GM19043 (cell line): ENCODE measurements around the gene NDEL1.

Experiments
- ATAC-seq: cut with Tn5 transposase; IDR thresholded peaks from one replicate; pipeline ENCODE4 v1.9.1; 2021; ENCODE audit warnings: low read depth; ENCODE audit not compliant: unreplicated experiment

Gene NDEL1

GRCh38 chr17:8451933-8452614 is 16.4 kb downstream of the NDEL1 start:
- ATAC-seq = no peak

- ATAC-seq = no peak
Measured at GRCh38 chr17:8453326-8453725, 17.6 kb downstream of the NDEL1 start.

- no peak for ATAC-seq
Measured at GRCh38 chr17:8455665-8456209, 20.1 kb downstream of the NDEL1 start.

GRCh38 chr17:8458128-8458527 is 22.4 kb downstream of the NDEL1 start:
- no peak for ATAC-seq

GRCh38 chr17:8459107-8459506 is 23.4 kb downstream of the NDEL1 start:
- no peak for ATAC-seq

- no peak for ATAC-seq
Measured at GRCh38 chr17:8459831-8460230, 24.1 kb downstream of the NDEL1 start.

GRCh38 chr17:8462564-8462963 is 26.9 kb downstream of the NDEL1 start:
- ATAC-seq = no peak

- no peak for ATAC-seq
Measured at GRCh38 chr17:8463099-8463498, 27.4 kb downstream of the NDEL1 start.

GRCh38 chr17:8464941-8465340 is 29.3 kb downstream of the NDEL1 start:
- no peak for ATAC-seq

GRCh38 chr17:8465356-8465755 is 29.7 kb downstream of the NDEL1 start:
- ATAC-seq = no peak

- ATAC-seq = no peak
Measured at GRCh38 chr17:8465759-8466158, 30.1 kb downstream of the NDEL1 start.

GRCh38 chr17:8466456-8466855 is 30.8 kb downstream of the NDEL1 start:
- ATAC-seq = no peak

- no peak for ATAC-seq
Measured at GRCh38 chr17:8466873-8467272, 31.2 kb downstream of the NDEL1 start.

GRCh38 chr17:8467527-8467926 is 31.8 kb downstream of the NDEL1 start:
- ATAC-seq = no peak

GRCh38 chr17:8468127-8468526 is 32.4 kb downstream of the NDEL1 start:
- no peak for ATAC-seq

- ATAC-seq = no peak
Measured at GRCh38 chr17:8468980-8469379, 33.3 kb downstream of the NDEL1 start.

- no peak for ATAC-seq
Measured at GRCh38 chr17:8469964-8470363, 34.3 kb downstream of the NDEL1 start.

- ATAC-seq = no peak
Measured at GRCh38 chr17:8470447-8471047, 34.9 kb downstream of the NDEL1 start.

GRCh38 chr17:8472663-8473062 is 37.0 kb downstream of the NDEL1 start:
- no peak for ATAC-seq

GRCh38 chr17:8473451-8474192 is 37.9 kb downstream of the NDEL1 start:
- ATAC-seq = no peak

- ATAC-seq = no peak
Measured at GRCh38 chr17:8474826-8475225, 39.1 kb downstream of the NDEL1 start.

GRCh38 chr17:8475227-8475626 is 39.5 kb downstream of the NDEL1 start:
- no peak for ATAC-seq
